ENCODE results near the gene INO80.

INO80 gene

GRCh38 chr15:41116962-41117252, 827 bp upstream of the INO80 start:
- H3K4me3 ChIP-seq (ENCODE audit: low read depth, low read length), result peak overlapping the region; percentile 70
- TF ChIP-seq CTCF (conservative IDR thresholded peaks at IDR 0.05; ENCODE audit: low read depth, low read length), result no peak
- DNase-seq (ENCODE audit: low read depth), result no peak

GRCh38 chr15:41115652-41116115, 396 bp downstream of the INO80 start:
- H3K4me3 ChIP-seq (ENCODE audit: low read depth, low read length), result peak overlapping the region; percentile 70
- peak; percentile 60 for DNase-seq (ENCODE audit: low read depth)
- TF ChIP-seq CTCF (conservative IDR thresholded peaks at IDR 0.05; ENCODE audit: low read depth, low read length), result no peak

- peak overlapping the region; percentile 70 for H3K4me3 ChIP-seq (ENCODE audit: low read depth, low read length)
- DNase-seq (ENCODE audit: low read depth), result peak; percentile 72
- TF ChIP-seq CTCF (conservative IDR thresholded peaks at IDR 0.05; ENCODE audit: low read depth, low read length), result peak; percentile 33
Measured at GRCh38 chr15:41115161-41115651, 874 bp downstream of the INO80 start.

GRCh38 chr15:41106947-41107346, 9.1 kb downstream of the INO80 start:
- H3K4me3 ChIP-seq (ENCODE audit: low read depth, low read length), result no peak overlapping the region
- no peak for TF ChIP-seq CTCF (conservative IDR thresholded peaks at IDR 0.05; ENCODE audit: low read depth, low read length)
- DNase-seq (ENCODE audit: low read depth), result no peak

GRCh38 chr15:41105348-41106334, 10.4 kb downstream of the INO80 start:
- TF ChIP-seq CTCF (conservative IDR thresholded peaks at IDR 0.05; ENCODE audit: low read depth, low read length), result no peak
- no peak overlapping the region for H3K4me3 ChIP-seq (ENCODE audit: low read depth, low read length)
- no peak for DNase-seq (ENCODE audit: low read depth)

GRCh38 chr15:41104234-41104633, 11.8 kb downstream of the INO80 start:
- TF ChIP-seq CTCF (conservative IDR thresholded peaks at IDR 0.05; ENCODE audit: low read depth, low read length), result no peak
- no peak overlapping the region for H3K4me3 ChIP-seq (ENCODE audit: low read depth, low read length)
- DNase-seq (ENCODE audit: low read depth), result peak; percentile 66

Measured in choroid plexus epithelial cell (primary cell).